ENCODE data around the gene PTPRM. TPM values are rescaled to one million over a fixed set of nuclear protein-coding genes. Genes with fewer than 3 reads are reported as not detected.

The PTPRM gene
- polyA plus RNA-seq, 3 donors: 0.04 to 2.1 (median 0.66) TPM

- H3K36me3 ChIP-seq (replicated peaks in 1 of 2; ENCODE audit: control insufficient read depth in 1 of 2, insufficient read depth in 2 of 2, low read length in 2 of 2): no peaks in the 10 kb centered on the region
- intact Hi-C loops (cut with micrococcal nuclease): no loop called here
- peaks cover 3 to 4% of the 10 kb centered on the region in 2 donors for H3K9me3 ChIP-seq (replicated peaks in 1 of 2; ENCODE audit: control insufficient read depth in 1 of 2, insufficient read depth in 1 of 2, low read length in 2 of 2)
- H3K4me3 ChIP-seq (replicated peaks in 1 of 3; ENCODE audit: low read depth in 2 of 3, low read length in 3 of 3): no peak overlapping the region
- no peak overlapping the region for H3K9ac ChIP-seq (ENCODE audit: insufficient read depth, low read length, poor library complexity, severe bottlenecking)
- no peak overlapping the region for H3K27ac ChIP-seq (ENCODE audit: low read depth in 1 of 2, low read length in 2 of 2)
- H3K27me3 Mint-ChIP-seq (ENCODE audit: low read depth in 3 of 3): peaks cover 0 to 1% (median 0%) of the 10 kb centered on the region in 3 donors
- TF ChIP-seq CTCF (IDR thresholded peaks at IDR 0.05): no peak
- no peaks in the 10 kb centered on the region for H3K27me3 ChIP-seq (ENCODE audit: control insufficient read depth in 2 of 2, insufficient read depth in 2 of 2, low read length in 2 of 2)
- no peak overlapping the region for H2AFZ ChIP-seq (ENCODE audit: insufficient read depth, low read depth, low read length, poor library complexity, severe bottlenecking)
- H4K20me1 ChIP-seq (ENCODE audit: insufficient read depth, low read length): no peaks in the 10 kb centered on the region
- peaks cover 0 to 8% (median 5%) of the 10 kb centered on the region in 7 donors for H3K9me3 Mint-ChIP-seq
- H3K4me3 Mint-ChIP-seq: no peak overlapping the region
- no peaks in the 10 kb centered on the region for H3K79me2 ChIP-seq (ENCODE audit: insufficient read depth, low read length)
- no peak overlapping the region for H3K4me2 ChIP-seq (replicated peaks; ENCODE audit: extremely low read depth, low read length, poor library complexity, severe bottlenecking)
- WGBS (ENCODE audit: insufficient coverage): 71% methylated on average over 4 of the region's 5 CpGs
- no peak overlapping the region for H3K27ac Mint-ChIP-seq
- no peaks in the 10 kb centered on the region for H3K4me1 ChIP-seq (ENCODE audit: control insufficient read depth in 1 of 2, insufficient read depth in 2 of 2, low read length in 2 of 2)
- H3K36me3 Mint-ChIP-seq: no peaks in the 10 kb centered on the region
- H3K4me1 Mint-ChIP-seq: no peaks in the 10 kb centered on the region
- no peak for DNase-seq
These were observed 241.9 kb downstream of the PTPRM start for GRCh38 chr18:7808992-7809391.

- no peaks in the 10 kb centered on the region for H3K27me3 ChIP-seq (ENCODE audit: control insufficient read depth in 2 of 2, insufficient read depth in 2 of 2, low read length in 2 of 2)
- intact Hi-C loops (cut with micrococcal nuclease): no loop called here
- H4K20me1 ChIP-seq (ENCODE audit: insufficient read depth, low read length): no peaks in the 10 kb centered on the region
- TF ChIP-seq CTCF (IDR thresholded peaks at IDR 0.05): no peak
- H3K9me3 ChIP-seq (replicated peaks in 1 of 2; ENCODE audit: control insufficient read depth in 1 of 2, insufficient read depth in 1 of 2, low read length in 2 of 2): peaks cover 7 to 8% of the 10 kb centered on the region in 2 donors
- H3K4me3 Mint-ChIP-seq: no peak overlapping the region
- no peaks in the 10 kb centered on the region for H3K4me1 ChIP-seq (ENCODE audit: control insufficient read depth in 1 of 2, insufficient read depth in 2 of 2, low read length in 2 of 2)
- H3K27me3 Mint-ChIP-seq (ENCODE audit: low read depth in 3 of 3): peaks cover 0 to 1% (median 0%) of the 10 kb centered on the region in 3 donors
- no peak overlapping the region for H3K9ac ChIP-seq (ENCODE audit: insufficient read depth, low read length, poor library complexity, severe bottlenecking)
- peaks cover 2 to 11% (median 7%) of the 10 kb centered on the region in 7 donors for H3K9me3 Mint-ChIP-seq
- no peaks in the 10 kb centered on the region for H3K36me3 ChIP-seq (replicated peaks in 1 of 2; ENCODE audit: control insufficient read depth in 1 of 2, insufficient read depth in 2 of 2, low read length in 2 of 2)
- H2AFZ ChIP-seq (ENCODE audit: insufficient read depth, low read depth, low read length, poor library complexity, severe bottlenecking): no peak overlapping the region
- no CpG with 5 or more reads among the region's 6 CpGs for whole genome bisulfite sequencing (ENCODE audit: insufficient coverage)
- H3K27ac Mint-ChIP-seq: no peak overlapping the region
- no peaks in the 10 kb centered on the region for H3K79me2 ChIP-seq (ENCODE audit: insufficient read depth, low read length)
- H3K36me3 Mint-ChIP-seq: no peaks in the 10 kb centered on the region
- no peak overlapping the region for H3K4me3 ChIP-seq (replicated peaks in 1 of 3; ENCODE audit: low read depth in 2 of 3, low read length in 3 of 3)
- H3K4me2 ChIP-seq (replicated peaks; ENCODE audit: extremely low read depth, low read length, poor library complexity, severe bottlenecking): no peak overlapping the region
- H3K27ac ChIP-seq (ENCODE audit: low read depth in 1 of 2, low read length in 2 of 2): no peak overlapping the region
- no peak for DNase-seq
- no peaks in the 10 kb centered on the region for H3K4me1 Mint-ChIP-seq
These were observed 242.3 kb downstream of the PTPRM start for GRCh38 chr18:7809455-7809854.
